Stimulated activated naive CD8-positive, alpha-beta T cell treated with anti-CD3 and anti-CD28 coated beads, Interleukin-15, Interleukin-2, amounts not matched to agents 100 U/mL and 50 U/mL, for 24 hours (primary cell): Measurements from ENCODE around the gene WNT2B.

Experiments used
- ATAC-seq: fragments of 150-1000 bp; cut with Tn5 transposase; one replicate; pipeline ENCODE4 v1.10.0; 2021
- DNase-seq: peaks from one replicate; pipeline ENCODE4 v3.0.0; 2021

WNT2B gene

GRCh38 chr1:112527266-112528010 lies 18.7 kb downstream of the WNT2B start:
- ATAC-seq (no peak), DNase-seq (no peak)

DNA sequence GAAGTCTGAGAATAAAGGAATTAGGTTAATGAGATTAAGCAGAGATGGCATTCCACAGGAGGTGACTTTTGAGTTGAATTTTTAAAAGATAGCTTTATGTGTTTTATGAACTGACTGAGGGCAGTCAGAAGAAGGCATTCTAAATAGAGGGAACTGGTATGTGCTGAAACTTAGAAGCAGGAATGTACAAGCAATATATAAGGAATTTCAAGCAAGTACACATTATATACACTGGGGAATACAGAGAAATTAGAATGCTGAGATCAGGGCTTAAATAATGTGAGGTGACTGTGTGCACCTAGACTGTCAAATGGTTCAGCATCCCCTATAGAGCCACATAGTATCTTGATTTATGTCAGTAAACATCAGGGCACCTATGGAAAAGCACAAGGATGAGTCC lies 19.3 kb downstream of the WNT2B start:
- no peak for DNase-seq
- no peak for ATAC-seq

DNA sequence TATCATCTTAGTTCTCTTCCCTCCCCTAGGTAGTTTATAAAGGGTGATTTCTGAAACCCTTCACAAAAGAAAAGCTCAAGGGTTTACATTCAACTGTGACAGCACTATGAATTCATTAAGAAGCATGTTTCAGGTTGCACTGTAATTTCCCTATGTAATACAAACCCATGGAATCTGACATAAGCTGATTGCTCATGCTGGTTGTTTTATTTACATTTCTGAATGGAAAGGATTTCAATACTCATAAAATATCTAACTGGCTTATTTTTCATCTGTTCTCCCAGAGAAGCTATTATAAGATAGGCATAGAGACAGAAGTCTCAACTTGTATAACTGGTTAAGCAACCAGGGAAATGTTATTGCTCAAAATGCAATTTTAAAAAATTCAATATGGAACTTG lies 20.5 kb downstream of the WNT2B start:
- no peak for DNase-seq
- no peak for ATAC-seq

DNA sequence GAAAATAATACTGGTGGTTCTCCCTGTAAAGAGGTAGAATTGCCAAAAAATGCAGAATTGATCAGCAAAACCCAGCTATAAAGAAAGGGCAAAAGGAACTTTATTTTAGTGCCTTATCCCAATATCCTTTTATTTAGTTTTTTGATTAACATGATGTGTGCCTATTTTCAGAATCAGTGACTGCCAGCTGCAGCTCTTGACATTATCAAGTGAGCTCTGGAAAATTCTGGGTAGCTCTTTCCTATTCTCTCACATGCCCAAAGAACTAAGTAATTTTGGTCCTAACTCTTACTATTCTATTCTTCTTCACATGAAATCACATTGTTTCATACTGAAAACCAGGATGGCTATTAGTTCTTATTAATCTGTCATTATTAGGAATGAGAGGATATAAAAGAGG lies 22.1 kb downstream of the WNT2B start:
- DNase-seq (no peak), ATAC-seq (no peak)

DNA sequence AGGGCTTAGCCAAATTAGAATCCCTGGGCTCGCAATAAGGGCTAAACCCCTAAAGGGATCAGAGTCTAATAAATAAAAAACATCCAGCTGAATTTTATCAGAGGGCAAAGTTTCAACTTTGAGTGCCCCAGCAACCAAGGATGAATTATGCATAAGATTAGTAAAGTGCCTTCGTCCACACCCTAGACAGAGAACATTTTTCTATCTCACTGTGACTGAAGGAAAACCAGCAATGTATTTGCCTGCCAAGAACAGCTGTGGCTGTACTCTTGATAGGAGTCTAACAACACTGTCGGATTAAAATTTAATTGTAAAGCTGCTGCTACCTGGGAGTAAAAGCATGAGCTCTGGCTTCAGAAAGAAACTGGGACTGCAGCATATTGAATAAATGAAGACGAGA lies 23.3 kb downstream of the WNT2B start:
- DNase-seq (no peak), ATAC-seq (no peak)

DNA sequence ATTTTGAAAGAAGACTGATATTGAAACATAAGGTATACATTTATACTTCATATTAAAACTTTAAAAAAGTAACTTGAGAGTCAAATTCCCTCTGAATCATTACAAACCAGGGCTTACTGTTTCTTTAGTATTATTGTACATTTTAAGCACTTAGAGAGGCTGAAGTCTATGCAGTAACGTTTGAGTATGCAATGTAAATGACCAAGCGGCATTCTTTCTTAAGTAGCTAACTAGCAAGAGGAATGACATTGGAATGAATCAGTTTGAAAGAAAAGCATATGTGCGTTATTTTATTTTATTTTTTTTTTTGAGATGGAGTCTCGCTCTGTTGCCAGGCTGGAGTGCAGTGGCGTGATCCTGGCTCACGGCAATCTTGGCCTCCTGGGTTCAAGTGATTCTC lies 24.3 kb downstream of the WNT2B start:
- DNase-seq: no peak

DNA sequence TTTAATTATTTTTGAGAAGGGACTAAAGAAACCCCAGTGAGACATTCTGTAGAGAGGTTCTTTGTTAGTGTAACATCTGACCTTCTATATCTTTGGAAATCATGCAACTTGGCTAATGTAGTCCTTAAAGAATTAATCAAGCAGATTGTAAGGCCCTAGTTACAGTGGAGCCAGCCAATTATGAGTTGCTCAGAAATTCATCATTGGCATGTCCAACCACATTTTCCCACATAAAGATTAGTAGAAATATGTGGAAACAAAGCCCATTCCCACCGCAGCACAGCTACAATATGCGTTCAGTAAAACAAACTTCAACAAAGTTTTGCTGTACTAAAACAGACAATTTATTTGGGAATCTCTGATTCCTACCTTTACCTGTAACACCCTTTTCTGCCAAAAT lies 27.8 kb downstream of the WNT2B start:
- no peak for DNase-seq
- no peak for ATAC-seq

More for the DNA sequence above, 24.3 kb downstream of the WNT2B start:
- ATAC-seq: no peak

DNA sequence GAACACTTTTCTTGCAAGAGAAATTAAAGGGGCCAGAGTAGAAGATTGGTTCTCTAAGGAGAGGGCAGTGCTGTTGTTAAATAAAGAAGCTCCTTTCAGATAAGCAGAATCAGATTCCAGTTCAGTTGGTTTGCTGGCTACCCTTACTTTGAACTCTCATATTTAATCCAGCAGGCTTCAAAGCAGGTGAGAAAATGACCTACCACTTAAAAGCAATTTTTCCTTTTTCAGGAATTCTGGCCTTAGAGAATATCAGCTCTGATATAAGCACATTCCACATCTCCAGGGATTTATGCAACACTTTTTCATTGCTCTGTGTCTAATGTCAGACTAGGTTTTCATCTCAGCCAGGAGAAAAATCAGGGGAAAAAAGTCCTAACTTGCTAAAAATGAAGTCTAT lies 28.7 kb downstream of the WNT2B start:
- ATAC-seq (no peak), DNase-seq (no peak)

GRCh38 chr1:112538883-112539282 lies 30.1 kb downstream of the WNT2B start:
- no peak for ATAC-seq
- DNase-seq: no peak

- DNase-seq: no peak
These were observed 31.5 kb downstream of the WNT2B start for GRCh38 chr1:112540226-112540794.

GRCh38 chr1:112541299-112541698 lies 32.5 kb downstream of the WNT2B start:
- DNase-seq (no peak), ATAC-seq (no peak)

More at GRCh38 chr1:112540226-112540794, 31.5 kb downstream of the WNT2B start:
- no peak for ATAC-seq

DNA sequence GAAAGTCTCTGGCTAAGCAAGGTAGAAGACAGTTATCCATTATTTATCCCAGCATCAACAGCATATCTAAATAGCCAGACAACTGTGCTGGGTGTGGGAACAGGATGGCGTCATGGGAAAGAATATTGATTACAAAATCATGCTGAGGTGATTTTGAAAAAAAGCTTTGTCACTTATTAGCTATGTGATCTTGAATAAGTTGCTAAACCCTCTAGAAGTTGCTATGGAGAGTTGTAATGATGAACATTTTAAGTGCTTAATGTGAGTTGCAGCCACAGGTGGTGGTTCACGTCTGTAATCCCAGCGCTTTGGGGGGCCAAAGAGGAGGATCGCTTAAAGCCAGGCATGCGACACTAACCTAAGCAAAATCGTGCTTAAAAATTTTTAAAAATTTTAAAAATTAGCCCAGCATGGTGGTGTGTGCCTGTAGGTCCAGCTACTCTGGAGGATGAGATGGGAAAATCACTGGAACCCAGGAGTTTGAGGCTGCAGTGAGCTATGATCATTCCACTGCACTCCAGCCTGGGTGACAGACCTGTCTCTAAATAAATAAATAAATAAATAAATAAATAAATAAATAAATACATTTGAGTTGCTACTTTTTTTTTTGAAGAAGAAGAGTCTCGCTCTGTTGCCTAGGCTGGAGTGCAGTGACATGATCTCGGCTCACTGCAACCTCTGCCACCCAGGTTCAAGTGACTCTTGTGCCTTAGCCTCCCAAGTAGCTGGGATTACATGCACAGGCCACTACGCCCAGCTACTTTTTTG lies 33.6 kb downstream of the WNT2B start:
- ATAC-seq (no peak), DNase-seq (no peak)

- ATAC-seq (no peak), DNase-seq (no peak)
These were observed 35.4 kb downstream of the WNT2B start for GRCh38 chr1:112544011-112544688.

GRCh38 chr1:112544751-112545150 lies 36.0 kb downstream of the WNT2B start:
- no peak for ATAC-seq
- DNase-seq: no peak

DNA sequence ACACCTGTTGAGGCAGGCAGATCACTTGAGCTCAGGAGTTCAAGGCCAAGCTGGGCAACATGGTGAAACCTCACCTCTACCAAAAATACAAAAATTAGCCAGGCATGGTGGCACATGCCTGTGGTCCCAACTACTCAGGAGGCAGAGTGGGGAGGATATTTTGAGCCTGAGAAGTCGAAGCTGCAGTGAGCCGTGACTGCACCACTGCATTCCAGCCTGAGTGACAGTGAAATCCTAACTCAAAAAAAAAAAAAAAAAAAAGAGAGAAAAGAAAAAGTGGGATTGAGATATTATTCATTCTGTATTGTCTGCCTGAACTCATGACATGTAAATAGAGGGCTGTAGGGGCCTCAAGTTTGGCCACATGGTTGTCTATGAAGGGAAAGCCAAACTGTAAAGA lies 37.3 kb downstream of the WNT2B start:
- ATAC-seq (no peak), DNase-seq (no peak)

- no peak for DNase-seq
- ATAC-seq: no peak
These were observed 39.8 kb downstream of the WNT2B start for GRCh38 chr1:112548547-112548946.

- DNase-seq (no peak), ATAC-seq (no peak)
These were observed 40.8 kb downstream of the WNT2B start for GRCh38 chr1:112549590-112549989.

DNA sequence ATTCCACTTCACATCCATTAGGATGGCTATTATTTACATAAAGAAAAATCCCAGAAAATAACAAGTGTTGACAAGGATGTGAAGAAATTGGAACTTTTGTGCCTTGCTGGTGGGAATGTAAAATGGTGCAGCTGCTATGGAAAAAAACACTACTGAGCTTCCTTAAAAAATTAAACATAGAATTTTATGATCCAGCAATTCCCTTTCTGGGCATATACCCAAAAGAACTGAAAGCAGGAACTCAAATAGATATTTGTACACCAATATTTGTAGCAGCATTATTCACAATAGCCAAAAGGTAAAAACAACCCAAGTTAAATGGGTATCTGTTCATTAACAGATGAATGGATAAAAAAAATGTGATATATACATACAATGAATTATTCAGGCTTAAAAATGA lies 45.6 kb downstream of the WNT2B start:
- DNase-seq (no peak), ATAC-seq (no peak)

DNA sequence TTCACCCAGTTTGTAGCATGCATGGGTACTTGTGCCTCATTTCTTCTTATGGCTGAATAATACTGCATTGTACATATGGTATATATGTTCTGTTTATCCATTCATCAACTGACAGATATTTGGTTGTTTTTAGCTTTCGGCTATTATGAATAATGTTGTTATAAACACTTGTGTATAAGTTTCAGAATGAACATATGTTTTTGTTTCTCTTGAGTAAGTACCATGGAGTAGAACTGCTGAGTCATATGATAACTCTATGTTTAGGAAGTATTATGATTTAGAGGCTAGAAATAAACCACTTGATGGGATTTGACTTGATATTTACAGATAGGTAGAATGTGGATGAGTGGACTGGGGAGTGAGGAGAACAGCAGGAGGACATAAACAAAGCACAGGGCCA lies 48.6 kb downstream of the WNT2B start:
- DNase-seq: no peak
- ATAC-seq: no peak

DNA sequence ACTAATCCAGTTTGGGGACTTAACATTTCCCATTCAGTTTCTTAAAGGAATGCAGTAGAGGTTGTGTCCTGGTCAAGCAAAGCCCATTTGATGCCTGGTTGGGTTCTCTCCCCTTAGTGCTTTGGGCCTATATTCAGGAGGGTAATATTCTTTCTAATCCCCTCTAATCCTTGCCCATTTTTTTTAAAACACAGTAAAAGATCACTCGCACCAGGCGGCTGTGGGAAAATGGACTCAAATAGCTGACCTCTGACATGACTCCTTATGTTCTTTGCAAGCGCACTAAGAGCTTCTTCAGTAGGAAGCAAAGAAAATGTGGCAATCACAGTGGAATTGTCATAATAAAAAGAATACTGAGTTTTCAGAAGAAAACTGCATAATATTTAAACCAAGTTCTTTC lies 49.9 kb downstream of the WNT2B start:
- ATAC-seq: no peak
- DNase-seq: no peak

DNA sequence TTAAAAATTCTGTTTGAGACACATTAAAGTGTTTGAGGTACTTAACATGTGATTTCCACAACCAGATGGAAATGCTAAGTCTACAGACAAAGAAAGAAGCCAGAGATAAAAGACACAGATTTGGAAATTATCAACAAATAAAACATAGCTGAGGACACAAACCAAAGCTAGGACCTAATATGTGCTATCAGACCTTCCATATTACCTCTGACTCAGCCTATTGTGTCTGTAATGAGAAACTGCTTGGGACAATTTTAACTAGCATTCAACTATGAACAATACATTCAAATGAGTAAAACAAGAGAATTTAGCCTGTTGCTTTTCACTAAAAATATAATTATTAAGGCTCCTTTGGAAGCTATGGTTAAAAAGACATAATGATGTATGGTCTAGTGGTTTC lies 54.6 kb downstream of the WNT2B start:
- ATAC-seq (no peak), DNase-seq (no peak)

DNA sequence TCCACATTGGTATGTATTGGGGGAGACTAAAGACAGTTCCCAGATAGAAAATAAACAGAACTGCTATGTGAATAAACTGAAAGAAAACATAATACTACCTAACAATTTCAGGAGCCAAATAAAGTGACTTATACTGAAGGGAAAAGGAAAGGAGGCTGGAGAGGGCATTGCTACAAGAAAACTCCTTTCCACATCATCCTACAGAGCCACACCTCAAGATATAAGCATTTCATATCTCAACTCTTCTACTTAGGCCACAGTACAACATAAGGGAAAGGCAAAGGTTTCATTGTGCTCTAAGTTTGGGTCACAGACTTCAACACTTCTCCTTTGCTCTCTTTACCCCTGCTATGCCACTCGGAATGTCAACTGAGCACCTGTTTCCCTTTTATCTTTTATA lies 55.3 kb downstream of the WNT2B start:
- ATAC-seq (no peak), DNase-seq (no peak)

DNA sequence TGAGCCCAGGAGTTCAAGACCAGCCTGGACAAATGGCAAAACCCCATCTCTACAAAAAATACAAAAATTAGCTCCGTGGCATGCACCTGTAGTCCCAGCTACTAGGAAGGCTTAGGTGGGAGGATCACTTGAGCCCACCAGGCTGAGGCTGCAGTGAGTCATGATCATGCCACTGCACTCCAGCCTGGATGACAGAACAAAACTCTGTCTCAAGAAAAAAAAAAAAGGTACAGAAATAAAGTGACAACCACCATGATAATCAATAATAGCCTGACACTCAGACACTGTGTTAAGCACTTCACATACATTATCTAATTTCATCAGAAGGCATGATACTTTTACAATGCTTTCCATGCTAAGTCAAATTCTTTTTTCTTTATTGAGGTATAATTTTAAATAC lies 57.0 kb downstream of the WNT2B start:
- ATAC-seq (no peak), DNase-seq (no peak)
